Lower lobe of right lung (tissue), 2 donors: ENCODE measurements around the gene HSPA12B. TPM values are rescaled to one million over a fixed set of nuclear protein-coding genes. Genes with fewer than 3 reads are reported as not detected.

Experiments used
- ATAC-seq, 2 donors: fragments of 200-7000 bp; cut with Tn5 transposase; one replicate each; pipeline ENCODE4 v1.9.1; 2020 to 2022; ENCODE audit warnings: mild to moderate bottlenecking in 2 of 2, moderate library complexity in 2 of 2
- DNase-seq: peaks from one replicate; pipeline ENCODE4 v3.0.0-alpha.2; 2020
- H3K27ac ChIP-seq: fragments of 200-600 bp; one replicate; pipeline ENCODE4 v1.8.0; 2022
- H3K27me3 ChIP-seq: fragments of 200-600 bp; one replicate; pipeline ENCODE4 v1.8.0; 2022; ENCODE audit warnings: low read depth
- H3K36me3 ChIP-seq: fragments of 200-600 bp; one replicate; pipeline ENCODE4 v1.8.0; 2022; ENCODE audit warnings: mild to moderate bottlenecking
- H3K4me1 ChIP-seq: fragments of 200-600 bp; one replicate; pipeline ENCODE4 v1.8.0; 2022
- H3K4me3 ChIP-seq: fragments of 200-600 bp; one replicate; pipeline ENCODE4 v1.8.0; 2022; ENCODE audit warnings: mild to moderate bottlenecking
- H3K9me3 ChIP-seq: fragments of 200-600 bp; one replicate; pipeline ENCODE4 v1.8.0; 2022
- intact Hi-C: fragments of 100-400 bp; cut with DNase I; formaldehyde crosslinking; loops from one replicate; pipeline ENCODE4 v1.11.0; 2022
- total RNA-seq: library from RNA; stranded (reverse); fragmentation: NEBNext Ultra II Directional; extraction: Animal tissue kit (Norgen Biotek cat#: 25700); gene quantifications from one replicate; pipeline ENCODE4 v1.2.1, GENCODE V29; 2021
- TF ChIP-seq, protein P1 (sequence below): fragments of 200-600 bp; IDR thresholded peaks from one replicate; pipeline ENCODE4 v1.8.0; 2022; ENCODE audit warnings: antibody characterized with exemption, mild to moderate bottlenecking
- donor health status: DM: no; HTN: yes; CAD: no; lungs with severe emphysema.

The HSPA12B gene
- total RNA-seq, 1 donor from 2014 or later = 36.9 TPM

- Histone ChIP-seq H3K27ac (no peak overlapping the region), H3K9me3 (no peaks in the 10 kb centered on the region), H3K27me3 (no peaks in the 10 kb centered on the region), H3K4me1 (peaks cover 3% of the 10 kb centered on the region), H3K36me3 (no peaks in the 10 kb centered on the region), H3K4me3 (no peak overlapping the region)
- no peak for ATAC-seq
- intact Hi-C loops = no loop called here
- DNase-seq = no peak
- TF ChIP-seq, protein P1, sequence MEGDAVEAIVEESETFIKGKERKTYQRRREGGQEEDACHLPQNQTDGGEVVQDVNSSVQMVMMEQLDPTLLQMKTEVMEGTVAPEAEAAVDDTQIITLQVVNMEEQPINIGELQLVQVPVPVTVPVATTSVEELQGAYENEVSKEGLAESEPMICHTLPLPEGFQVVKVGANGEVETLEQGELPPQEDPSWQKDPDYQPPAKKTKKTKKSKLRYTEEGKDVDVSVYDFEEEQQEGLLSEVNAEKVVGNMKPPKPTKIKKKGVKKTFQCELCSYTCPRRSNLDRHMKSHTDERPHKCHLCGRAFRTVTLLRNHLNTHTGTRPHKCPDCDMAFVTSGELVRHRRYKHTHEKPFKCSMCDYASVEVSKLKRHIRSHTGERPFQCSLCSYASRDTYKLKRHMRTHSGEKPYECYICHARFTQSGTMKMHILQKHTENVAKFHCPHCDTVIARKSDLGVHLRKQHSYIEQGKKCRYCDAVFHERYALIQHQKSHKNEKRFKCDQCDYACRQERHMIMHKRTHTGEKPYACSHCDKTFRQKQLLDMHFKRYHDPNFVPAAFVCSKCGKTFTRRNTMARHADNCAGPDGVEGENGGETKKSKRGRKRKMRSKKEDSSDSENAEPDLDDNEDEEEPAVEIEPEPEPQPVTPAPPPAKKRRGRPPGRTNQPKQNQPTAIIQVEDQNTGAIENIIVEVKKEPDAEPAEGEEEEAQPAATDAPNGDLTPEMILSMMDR = no peak
Measured at GRCh38 chr20:3719046-3719445, 13.4 kb upstream of the HSPA12B start.

DNA sequence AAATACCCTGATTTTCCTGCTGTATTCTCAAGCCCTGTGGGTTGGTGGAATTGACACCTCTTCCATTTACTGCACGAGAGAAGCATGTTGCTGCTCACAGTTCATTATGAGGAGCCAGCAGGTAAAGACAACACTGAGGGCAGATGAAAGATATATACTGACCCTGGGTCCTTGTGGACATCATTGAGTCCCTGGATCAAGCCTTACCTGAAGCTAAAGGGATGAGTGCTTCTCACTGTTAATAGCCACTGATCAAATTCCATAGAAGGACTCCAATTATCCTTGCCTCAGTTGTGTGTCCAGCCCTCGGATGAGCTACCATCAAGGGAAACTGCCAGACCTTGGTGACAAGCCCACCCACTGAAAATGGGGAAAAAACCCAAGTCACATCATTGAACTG is 12.4 kb upstream of the HSPA12B start:
- Histone ChIP-seq H3K27me3 (no peaks in the 10 kb centered on the region), H3K36me3 (no peaks in the 10 kb centered on the region), H3K4me1 (no peaks in the 10 kb centered on the region), H3K9me3 (no peaks in the 10 kb centered on the region), H3K4me3 (no peak overlapping the region), H3K27ac (no peak overlapping the region)
- ATAC-seq = no peak
- TF ChIP-seq, protein P1 = no peak
- DNase-seq = no peak
- intact Hi-C loops = no loop called here

DNA sequence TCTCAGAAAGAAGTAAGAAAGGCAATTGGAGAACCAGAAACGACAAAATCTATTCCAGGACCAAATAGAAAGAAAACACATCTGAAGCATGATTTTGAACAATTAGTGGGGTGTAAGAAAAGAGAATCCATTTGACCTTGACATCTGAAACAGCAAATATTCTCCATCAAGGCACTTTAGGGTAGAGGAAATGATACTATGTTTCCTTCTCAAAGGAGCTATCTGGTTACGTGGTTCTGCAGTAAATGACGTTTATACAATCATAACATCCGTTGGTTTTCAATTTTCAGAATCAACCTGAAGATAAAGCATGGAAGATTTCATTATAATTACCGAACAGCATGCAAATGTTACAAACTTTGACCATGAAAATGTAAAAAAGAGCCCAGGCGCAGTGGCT is 11.9 kb upstream of the HSPA12B start:
- Histone ChIP-seq H3K4me3 (no peak overlapping the region), H3K9me3 (no peaks in the 10 kb centered on the region), H3K27me3 (no peaks in the 10 kb centered on the region), H3K36me3 (no peaks in the 10 kb centered on the region), H3K27ac (no peak overlapping the region), H3K4me1 (no peaks in the 10 kb centered on the region)
- intact Hi-C loops = no loop called here
- TF ChIP-seq, protein P1 = no peak
- ATAC-seq = no peak
- DNase-seq = no peak

DNA sequence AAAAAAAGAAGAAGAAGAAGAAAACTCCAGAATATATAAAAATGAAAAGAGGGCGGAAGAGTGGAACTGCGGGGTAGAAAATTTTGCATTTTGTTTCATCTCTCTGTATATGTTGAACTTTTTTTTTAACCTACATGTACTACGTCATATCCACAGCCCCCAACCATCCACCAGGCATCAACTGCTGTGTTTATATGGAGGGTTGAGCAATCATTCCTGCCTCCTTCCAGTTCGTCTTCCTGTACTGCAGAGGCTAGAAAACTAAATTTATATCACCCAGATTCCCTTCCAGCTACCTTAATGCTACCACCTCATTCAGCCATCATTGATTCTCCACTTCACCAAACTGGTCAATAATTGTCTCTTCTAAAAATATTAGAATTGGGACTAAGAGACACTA is 10.6 kb upstream of the HSPA12B start:
- intact Hi-C loops = no loop called here

DNA sequence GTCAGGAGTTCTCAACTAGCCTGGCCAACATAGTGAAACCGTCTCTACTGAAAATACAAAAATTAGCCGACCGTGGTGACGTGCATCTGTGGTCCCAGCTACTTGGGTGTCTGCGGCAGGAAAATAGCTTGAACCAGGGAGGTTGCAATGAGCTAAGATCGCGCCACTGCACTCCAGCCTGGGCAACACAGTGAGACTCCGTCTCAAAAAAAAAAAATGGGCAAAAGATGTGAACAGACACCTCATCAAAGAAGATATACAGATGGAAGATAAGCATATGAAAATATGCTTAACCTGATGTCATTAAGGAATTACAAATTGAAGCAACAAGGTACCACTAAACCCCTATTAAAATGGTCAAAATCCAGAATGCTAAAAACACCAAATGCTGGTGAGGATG is 9.2 kb upstream of the HSPA12B start:
- Histone ChIP-seq H3K27ac (no peak overlapping the region), H3K4me3 (no peak overlapping the region), H3K27me3 (peaks cover 5% of the 10 kb centered on the region), H3K4me1 (peaks cover 8% of the 10 kb centered on the region), H3K36me3 (no peaks in the 10 kb centered on the region), H3K9me3 (no peaks in the 10 kb centered on the region)
- TF ChIP-seq, protein P1 = no peak
- DNase-seq = no peak
- no peak for ATAC-seq
- intact Hi-C loops = no loop called here

More for the DNA sequence above, 10.6 kb upstream of the HSPA12B start:
- no peak overlapping the region for H3K27ac ChIP-seq
- ATAC-seq = no peak
- H3K9me3 ChIP-seq = no peaks in the 10 kb centered on the region
- no peaks in the 10 kb centered on the region for H3K36me3 ChIP-seq
- no peaks in the 10 kb centered on the region for H3K4me1 ChIP-seq
- H3K4me3 ChIP-seq = no peak overlapping the region
- no peak for DNase-seq
- H3K27me3 ChIP-seq = peaks cover 5% of the 10 kb centered on the region
- TF ChIP-seq, protein P1 = no peak

DNA sequence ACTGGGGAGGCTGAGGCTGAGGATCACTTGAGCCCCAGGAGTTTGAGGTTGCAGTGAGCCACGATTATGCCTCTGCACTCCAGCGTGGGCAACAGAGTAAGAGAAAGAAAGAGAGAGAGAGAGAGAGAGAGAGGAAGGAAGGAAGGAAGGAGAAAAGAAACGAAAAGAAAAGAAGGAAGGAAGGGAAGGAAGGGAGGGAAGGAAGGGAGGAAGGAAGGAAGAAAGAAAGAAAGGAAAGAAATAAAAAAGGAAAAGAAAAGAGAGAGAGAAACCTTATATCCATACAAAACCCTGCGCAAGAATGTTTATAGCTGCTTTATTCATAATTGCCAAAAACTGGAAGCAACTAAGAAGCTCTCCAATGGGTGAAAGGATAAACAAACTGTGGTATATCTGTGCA is 8.1 kb upstream of the HSPA12B start:
- no peaks in the 10 kb centered on the region for H3K36me3 ChIP-seq
- H3K4me1 ChIP-seq = peaks cover 19% of the 10 kb centered on the region
- no peak overlapping the region for H3K27ac ChIP-seq
- H3K4me3 ChIP-seq = no peak overlapping the region
- DNase-seq = no peak
- H3K9me3 ChIP-seq = no peaks in the 10 kb centered on the region
- ATAC-seq = no peak
- TF ChIP-seq, protein P1 = no peak
- H3K27me3 ChIP-seq = peaks cover 12% of the 10 kb centered on the region
- intact Hi-C loops = no loop called here
